Lower leg skin (tissue), 4 donors: ENCODE data around the gene VAMP4. TPM values are rescaled to one million over a fixed set of nuclear protein-coding genes. Genes with fewer than 3 reads are reported as not detected.
"Not testable (repeated sequence)": the region's sequence is repeated elsewhere in the genome, so short reads cannot be mapped to it uniquely, and the experiment has no call there.

ENCODE experiments used
- DNase-seq, 2 donors: peaks; one replicate each; pipeline ENCODE4 v3.0.0-alpha.2; 2019; ENCODE audit warnings: low spot score in 2 of 2
- H3K4me3 ChIP-seq: fragments of 200-600 bp; sonication (generic); 2 replicates; pipeline ENCODE4 v1.5.1; 2017; ENCODE audit warnings: mild to moderate bottlenecking, low read depth; ENCODE audit not compliant: poor library complexity, severe bottlenecking
- CTCF ChIP-seq, 3 donors: fragments of 450-650 bp; IDR thresholded peaks; one replicate each; pipeline ENCODE4 v1.5.1; 2016; ENCODE audit warnings: antibody characterized with exemption in 3 of 3, mild to moderate bottlenecking in 3 of 3, moderate library complexity in 2 of 3
- POLR2A ChIP-seq, 2 donors: fragments of 450-650 bp; IDR thresholded peaks; one replicate each; pipeline ENCODE4 v1.6.1; 2016 to 2017; ENCODE audit warnings: antibody characterized with exemption in 2 of 2, mild to moderate bottlenecking in 1 of 2, moderate library complexity in 1 of 2
- WGBS, 2 donors: methylation state at CpG; one replicate each; pipeline ENCODE4 v1.1.5; 2018; 5-methylcytosine and 5-hydroxymethylcytosine counted together
- intact Hi-C: fragments of 100-400 bp; cut with DNase I; formaldehyde crosslinking; loops from one replicate; pipeline ENCODE4 v1.15.0; 2023; ENCODE audit warnings: low total_unique reads
- total RNA-seq, 4 donors: library from RNA; depleted of rRNA; stranded (reverse); fragments of >200 nt; gene quantifications; one replicate each; pipeline ENCODE4 v1.1.0, GENCODE V29; 2016

VAMP4 gene
- total RNA-seq, 4 donors from 2014 or later, result 9.9 to 12.0 (median 11.4) TPM

- intact Hi-C loops, result no loop called here
- DNase-seq, result no peak
- 78 to 90% methylated on average over 4 of the region's 4 CpGs for WGBS, 2 donors
- H3K4me3 ChIP-seq, result no peak overlapping the region
- no peak for TF ChIP-seq POLR2A (IDR thresholded peaks at IDR 0.05)
- TF ChIP-seq CTCF (IDR thresholded peaks at IDR 0.05), result no peak
These were observed 75.6 kb downstream of the VAMP4 start for GRCh38 chr1:171666114-171666769.

- intact Hi-C loops, result no loop called here
- H3K4me3 ChIP-seq, result no peak overlapping the region
- TF ChIP-seq CTCF (IDR thresholded peaks at IDR 0.05) (no peak), POLR2A (IDR thresholded peaks at IDR 0.05) (no peak)
- DNase-seq, result no peak
These were observed 76.9 kb downstream of the VAMP4 start for GRCh38 chr1:171664976-171665375.

- TF ChIP-seq CTCF (IDR thresholded peaks at IDR 0.05) (no peak), POLR2A (IDR thresholded peaks at IDR 0.05) (no peak)
- no peak overlapping the region for H3K4me3 ChIP-seq
- DNase-seq, result no peak
- intact Hi-C loops, result no loop called here
- WGBS, 2 donors, result 72 to 76% methylated on average over 4 of the region's 4 CpGs
These were observed 77.8 kb downstream of the VAMP4 start for GRCh38 chr1:171663854-171664575.

GRCh38 chr1:171663036-171663853 is 78.6 kb downstream of the VAMP4 start:
- no peak for TF ChIP-seq CTCF (IDR thresholded peaks at IDR 0.05)
- intact Hi-C loops, result no loop called here
- WGBS, 2 donors, result 61 to 70% methylated on average over 7 of the region's 7 CpGs

GRCh38 chr1:171661076-171661650 is 80.7 kb downstream of the VAMP4 start:
- no peak for TF ChIP-seq POLR2A (IDR thresholded peaks at IDR 0.05)
- TF ChIP-seq CTCF (IDR thresholded peaks at IDR 0.05), result no peak
- no peak overlapping the region for H3K4me3 ChIP-seq
- 79 to 82% methylated on average over 5 of the region's 5 CpGs for WGBS, 2 donors
- intact Hi-C loops, result no loop called here
- no peak for DNase-seq

More at GRCh38 chr1:171663036-171663853, 78.6 kb downstream of the VAMP4 start:
- DNase-seq, result no peak
- no peak overlapping the region for H3K4me3 ChIP-seq

DNA sequence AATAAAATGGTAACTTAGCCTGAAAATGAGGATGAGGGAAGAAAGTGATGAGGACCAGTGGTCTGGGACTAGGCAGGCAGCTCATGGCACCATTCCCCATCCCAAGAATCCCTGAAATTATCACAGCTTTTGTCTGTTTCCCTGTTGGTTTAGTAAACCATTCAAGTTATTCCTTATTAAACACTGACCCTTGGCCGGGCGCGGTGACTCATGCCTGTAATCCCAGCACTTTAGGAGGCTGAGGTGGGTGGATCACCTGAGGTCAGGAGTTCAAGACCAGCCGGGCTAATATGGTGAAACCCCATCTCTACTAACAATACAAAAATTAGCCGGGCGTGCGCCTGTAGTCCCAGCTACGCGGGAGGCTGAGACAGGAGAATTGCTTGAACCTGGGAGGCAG is 85.7 kb downstream of the VAMP4 start:
- DNase-seq, H3K4me3 ChIP-seq, intact Hi-C loops: not testable (repeated sequence)
- 93 to 94% methylated on average over 9 of the region's 9 CpGs for WGBS, 2 donors
